Subcutaneous adipose tissue (tissue), 4 donors: Measurements from ENCODE around the gene TBC1D23. TPM values are rescaled to one million over a fixed set of nuclear protein-coding genes. Genes with fewer than 3 reads are reported as not detected.

ENCODE experiments used
- total RNA-seq, 4 donors: library from RNA; depleted of rRNA; stranded (reverse); fragments of >200 nt; gene quantifications; one replicate each; pipeline ENCODE4 v1.1.0, GENCODE V29; 2016
- TF ChIP-seq, protein P1 (sequence below): fragments of 450-650 bp; IDR thresholded peaks from one replicate; pipeline ENCODE4 v1.5.1; 2016; ENCODE audit warnings: low read depth, mild to moderate bottlenecking, control low read depth, antibody characterized with exemption, moderate library complexity

The TBC1D23 gene
- total RNA-seq, 4 donors from 2014 or later, result 39.2 to 66.9 (median 47.8) TPM

DNA sequence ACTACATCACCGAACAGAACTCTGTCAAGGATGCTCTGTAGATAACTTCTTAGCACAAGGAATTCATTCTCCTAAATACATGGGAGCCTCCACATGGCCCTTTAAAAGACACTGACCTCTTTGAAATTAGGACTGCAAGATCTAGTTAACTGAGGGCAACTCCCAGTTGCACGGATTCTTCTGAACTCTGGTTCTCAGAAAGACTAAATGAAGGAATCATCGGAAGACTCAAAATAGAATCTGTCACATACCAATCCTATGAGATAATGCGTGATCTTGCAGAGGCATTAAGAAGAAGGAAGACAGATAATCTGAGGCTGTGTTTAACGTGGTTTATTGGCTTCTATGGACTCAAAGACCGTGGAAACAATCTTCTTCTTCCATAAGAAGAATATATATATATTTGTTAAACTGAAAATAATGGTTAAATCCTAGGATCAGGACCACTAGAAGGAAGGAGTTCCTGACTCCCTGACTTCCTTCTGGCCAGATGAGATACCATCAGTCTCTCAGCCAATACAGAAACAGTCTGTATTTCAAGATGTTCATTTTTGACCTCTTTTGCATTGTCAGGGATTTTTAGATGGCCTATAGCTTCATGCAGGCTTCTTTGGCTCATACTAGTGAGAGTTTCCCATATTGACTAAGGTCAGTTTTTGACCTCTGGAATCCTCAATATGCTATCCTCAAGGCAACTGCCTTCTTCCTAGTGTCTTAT lies 33.9 kb upstream of the TBC1D23 start:
- TF ChIP-seq, protein P1, sequence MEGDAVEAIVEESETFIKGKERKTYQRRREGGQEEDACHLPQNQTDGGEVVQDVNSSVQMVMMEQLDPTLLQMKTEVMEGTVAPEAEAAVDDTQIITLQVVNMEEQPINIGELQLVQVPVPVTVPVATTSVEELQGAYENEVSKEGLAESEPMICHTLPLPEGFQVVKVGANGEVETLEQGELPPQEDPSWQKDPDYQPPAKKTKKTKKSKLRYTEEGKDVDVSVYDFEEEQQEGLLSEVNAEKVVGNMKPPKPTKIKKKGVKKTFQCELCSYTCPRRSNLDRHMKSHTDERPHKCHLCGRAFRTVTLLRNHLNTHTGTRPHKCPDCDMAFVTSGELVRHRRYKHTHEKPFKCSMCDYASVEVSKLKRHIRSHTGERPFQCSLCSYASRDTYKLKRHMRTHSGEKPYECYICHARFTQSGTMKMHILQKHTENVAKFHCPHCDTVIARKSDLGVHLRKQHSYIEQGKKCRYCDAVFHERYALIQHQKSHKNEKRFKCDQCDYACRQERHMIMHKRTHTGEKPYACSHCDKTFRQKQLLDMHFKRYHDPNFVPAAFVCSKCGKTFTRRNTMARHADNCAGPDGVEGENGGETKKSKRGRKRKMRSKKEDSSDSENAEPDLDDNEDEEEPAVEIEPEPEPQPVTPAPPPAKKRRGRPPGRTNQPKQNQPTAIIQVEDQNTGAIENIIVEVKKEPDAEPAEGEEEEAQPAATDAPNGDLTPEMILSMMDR, result no peak

DNA sequence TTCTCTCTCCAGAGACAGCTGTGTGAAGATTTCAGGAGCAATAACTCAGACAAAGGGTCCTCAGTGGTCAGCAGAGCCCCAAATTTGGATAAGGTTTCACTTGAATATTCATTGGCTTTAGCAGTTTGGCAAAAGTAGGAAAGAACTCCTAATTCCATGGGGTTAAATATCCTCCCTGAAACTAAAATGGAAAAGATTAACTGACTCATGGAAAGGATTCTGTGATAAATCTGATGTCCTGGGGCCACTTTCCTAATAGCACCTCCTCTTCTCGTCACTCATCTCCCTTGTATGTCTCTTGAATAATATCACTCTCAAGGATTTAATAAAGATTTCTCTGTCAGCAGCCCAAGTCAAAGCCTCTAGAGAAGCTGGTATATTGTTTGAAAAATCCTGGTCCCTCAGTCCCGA lies 33.3 kb upstream of the TBC1D23 start:
- TF ChIP-seq, protein P1, result no peak

DNA sequence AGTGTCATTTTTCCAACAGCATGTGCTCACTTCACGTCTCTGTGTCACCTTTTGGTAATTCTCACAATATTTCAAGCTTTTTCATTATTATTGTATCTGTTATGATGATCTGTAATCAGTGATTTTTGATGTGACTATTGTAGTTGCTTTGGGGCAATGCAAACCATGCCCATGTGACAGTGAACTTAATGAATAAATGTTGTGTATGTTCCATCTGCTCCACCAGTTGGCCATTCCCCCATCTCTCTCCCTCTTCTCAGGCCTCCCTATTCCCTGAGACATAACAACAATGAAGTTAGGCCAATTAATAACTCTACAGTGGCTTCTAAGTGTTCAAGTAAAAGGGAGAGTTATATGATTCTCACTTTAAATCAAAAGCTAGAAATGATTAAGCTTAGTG lies 32.5 kb upstream of the TBC1D23 start:
- TF ChIP-seq, protein P1, result no peak

- TF ChIP-seq, protein P1, result no peak
These were observed 30.1 kb upstream of the TBC1D23 start for GRCh38 chr3:100230710-100231109.

DNA sequence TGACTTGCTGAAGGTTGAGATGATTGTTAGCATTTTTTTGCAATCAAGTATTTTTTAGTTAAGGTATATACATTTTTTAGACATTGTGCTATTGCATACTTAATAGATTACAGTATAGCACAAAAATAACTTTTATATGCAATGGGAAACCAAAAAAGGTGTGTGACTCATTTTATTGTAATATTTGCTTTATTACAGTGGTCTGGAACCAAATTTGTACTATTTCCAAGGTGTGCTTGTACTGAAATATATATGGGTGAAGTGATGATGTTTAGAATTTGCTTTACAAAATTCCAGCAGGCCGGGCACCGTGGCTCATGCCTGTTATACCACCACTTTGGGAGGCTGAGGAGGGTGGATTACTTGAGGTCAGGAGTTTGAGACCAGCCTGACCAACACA lies 29.1 kb upstream of the TBC1D23 start:
- TF ChIP-seq, protein P1, result no peak

DNA sequence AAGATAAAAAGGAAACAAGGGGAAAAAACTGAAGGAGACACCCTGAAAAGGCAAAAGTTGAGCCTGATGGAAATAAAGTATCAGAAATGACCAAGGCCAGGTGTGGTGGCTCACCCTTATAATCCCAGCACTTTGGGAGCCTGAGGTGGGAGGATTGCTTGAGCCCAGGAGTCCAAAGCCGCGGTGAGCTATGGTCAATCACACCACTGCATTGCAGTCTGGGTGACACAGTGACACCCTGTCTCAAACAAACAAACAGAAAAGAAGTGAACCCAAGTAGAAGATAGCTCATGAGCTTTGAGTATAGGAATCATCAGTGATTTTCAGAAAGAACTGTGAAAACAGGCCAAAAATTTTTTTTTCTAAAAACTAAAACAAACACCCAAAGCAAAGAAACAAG lies 26.4 kb upstream of the TBC1D23 start:
- TF ChIP-seq, protein P1, result no peak

DNA sequence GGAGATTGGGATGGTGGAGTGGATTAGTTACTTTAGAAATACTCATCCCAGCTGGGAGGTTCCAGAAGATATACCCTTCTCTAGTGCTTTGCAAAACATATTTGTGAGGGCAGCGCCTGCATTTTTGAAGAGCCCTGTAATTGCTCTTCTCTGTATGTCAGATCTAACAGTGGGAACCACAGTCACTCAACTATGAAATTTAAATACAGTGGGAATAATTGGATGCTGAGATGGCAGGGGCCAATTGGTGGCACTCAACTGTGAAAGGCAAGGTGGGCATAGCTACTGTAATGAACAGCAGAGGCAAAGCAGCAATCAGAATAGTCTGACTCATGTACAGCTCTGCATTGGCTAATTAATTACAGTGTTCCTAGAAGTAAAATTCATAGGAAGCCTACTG lies 22.2 kb upstream of the TBC1D23 start:
- TF ChIP-seq, protein P1, result no peak
